GM12891 (cell line): Measurements from ENCODE around the gene WTAP.

ENCODE experiments used
- PAX5 ChIP-seq: IDR thresholded peaks from 2 replicates; pipeline ENCODE4 v1.6.1; 2011; ENCODE audit warnings: low read length, moderate library complexity, mild to moderate bottlenecking; ENCODE audit not compliant: insufficient read depth, severe bottlenecking
- POLR2A ChIP-seq: IDR thresholded peaks from 2 replicates; pipeline ENCODE4 v1.6.1; 2011; ENCODE audit warnings: low read depth, low read length, control low read depth
- POLR2AphosphoS5 ChIP-seq: IDR thresholded peaks from 2 replicates; pipeline ENCODE4 v1.6.1; 2011; ENCODE audit warnings: low read depth, low read length, control low read depth
- SPI1 ChIP-seq: IDR thresholded peaks from 2 replicates; pipeline ENCODE4 v1.6.1; 2011; ENCODE audit warnings: low read depth, low read length, control low read depth
- TAF1 ChIP-seq: IDR thresholded peaks from 2 replicates; pipeline ENCODE4 v1.6.1; 2011; ENCODE audit warnings: low read depth, low read length, control low read depth

- TF ChIP-seq TAF1 = no peak
- TF ChIP-seq POLR2AphosphoS5 = no peak
- TF ChIP-seq POLR2A = no peak
- no peak for TF ChIP-seq SPI1
- no peak for TF ChIP-seq PAX5
Measured at GRCh38 chr6:159684013-159684304, 43.3 kb upstream of the WTAP start.
